Effector CD8-positive, alpha-beta T cell (primary cell): ENCODE measurements around the gene RBMS1.

ENCODE experiments used
- DNase-seq: peaks from one replicate; lab custom pipeline; 2025; lab: John Stamatoyannopoulos, UW

The RBMS1 gene

DNA sequence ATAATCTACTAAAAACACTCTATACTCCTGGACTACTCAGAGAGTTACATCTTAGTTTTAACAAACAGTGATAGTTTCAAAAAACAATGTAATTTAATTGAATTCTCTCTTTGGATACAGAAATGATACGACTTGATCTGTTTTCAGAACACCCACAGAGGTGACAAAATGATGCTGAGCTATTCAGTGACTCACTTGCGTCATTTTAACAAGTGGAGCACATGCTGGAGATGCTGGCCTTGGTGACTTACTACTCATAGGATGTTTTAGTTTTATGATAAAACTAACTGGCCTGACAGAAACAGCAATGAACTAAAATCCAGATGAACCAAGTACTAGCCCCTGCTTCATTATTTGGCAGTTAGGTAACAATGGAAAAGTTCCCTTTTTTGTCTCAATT, 192.2 kb downstream of the RBMS1 start:
- no peak for DNase-seq

DNA sequence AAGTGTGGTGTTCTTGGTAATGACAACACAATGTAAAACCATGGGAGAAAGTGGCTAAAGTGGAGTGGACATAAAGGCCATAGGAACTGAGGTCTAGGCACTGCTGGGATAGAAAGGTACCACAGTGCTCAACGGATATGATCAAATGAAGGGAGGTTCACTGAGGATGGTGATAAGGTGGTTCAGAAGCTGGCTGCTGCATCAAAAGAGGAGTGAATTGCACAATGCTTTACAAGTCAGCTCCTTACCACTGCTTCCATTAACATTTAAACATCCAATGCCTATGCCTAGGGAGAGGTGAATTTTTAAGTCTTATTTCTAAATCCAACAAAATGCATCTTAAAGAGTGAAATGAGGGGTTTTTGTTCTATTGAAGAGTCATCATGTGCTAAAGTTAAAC, 193.4 kb downstream of the RBMS1 start:
- DNase-seq: no peak

DNA sequence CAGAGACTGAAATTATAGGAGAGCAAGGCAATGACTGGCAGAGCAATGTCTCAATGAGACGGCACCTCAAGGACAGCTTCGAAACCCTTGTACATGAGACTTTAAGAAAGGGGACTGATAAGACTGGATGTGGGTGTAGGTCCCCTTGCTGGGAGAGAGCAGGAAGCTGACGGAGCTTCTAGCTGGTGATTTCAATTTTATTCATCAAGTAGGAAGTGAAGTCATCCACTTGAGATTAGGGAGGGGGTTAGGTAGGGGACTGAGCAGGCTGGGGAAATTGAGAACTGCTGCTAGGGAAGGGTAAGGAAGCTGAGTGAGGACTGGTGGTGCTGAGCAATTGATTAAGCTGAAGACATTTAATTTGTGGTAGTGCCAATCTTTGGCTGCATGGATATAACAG, 194.1 kb downstream of the RBMS1 start:
- no peak for DNase-seq

DNA sequence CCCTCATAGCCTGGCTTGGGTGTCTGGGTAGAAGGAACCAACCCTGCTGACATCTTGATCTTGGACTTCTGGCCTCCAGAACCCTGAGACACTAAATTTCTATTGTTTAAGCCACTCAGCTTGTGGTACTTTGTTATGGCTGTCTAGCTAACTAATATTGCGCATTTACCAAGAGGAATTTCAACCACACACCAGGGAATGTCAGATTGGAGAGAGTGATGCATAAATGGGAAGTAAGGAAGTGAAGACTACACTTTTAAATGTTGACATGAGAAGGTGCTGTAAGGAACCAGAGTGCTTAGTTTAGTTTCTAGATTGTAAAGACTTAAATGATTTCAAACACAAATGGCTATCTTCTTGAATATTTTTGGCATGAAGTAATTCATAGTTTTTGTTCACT, 194.6 kb downstream of the RBMS1 start:
- DNase-seq: no peak

DNA sequence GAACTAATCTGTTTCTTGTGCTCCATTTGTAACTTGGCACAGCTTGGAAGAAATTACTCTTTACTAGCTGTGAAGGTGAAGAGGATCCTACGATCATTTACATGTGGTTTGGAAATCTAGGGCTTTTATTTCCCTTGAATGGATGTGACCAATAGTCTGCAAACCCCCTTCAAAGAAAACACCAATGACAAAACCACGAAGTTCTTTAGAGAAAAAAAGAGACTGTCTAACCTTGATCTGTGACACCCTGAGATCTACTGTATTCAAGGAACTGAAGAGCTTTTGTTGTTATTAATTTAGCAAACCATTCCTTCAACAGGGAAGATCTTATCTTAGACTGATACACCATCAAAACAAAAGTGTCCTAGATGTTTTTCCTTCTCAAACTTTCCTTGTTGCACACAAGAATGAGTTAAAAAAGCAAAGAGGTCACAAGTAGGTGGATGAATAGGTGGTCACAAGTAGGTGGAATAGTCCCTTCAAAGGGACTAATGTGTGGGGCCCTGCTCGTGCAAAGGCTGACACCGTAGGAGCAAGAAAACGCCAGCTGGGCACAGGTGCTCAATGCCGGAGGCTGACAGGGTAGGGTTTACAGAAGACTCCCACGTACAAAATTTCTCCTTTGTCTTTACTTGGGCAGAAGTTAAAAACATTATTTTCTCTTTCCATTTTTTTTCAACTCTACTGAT, 197.9 kb downstream of the RBMS1 start:
- no peak for DNase-seq

DNA sequence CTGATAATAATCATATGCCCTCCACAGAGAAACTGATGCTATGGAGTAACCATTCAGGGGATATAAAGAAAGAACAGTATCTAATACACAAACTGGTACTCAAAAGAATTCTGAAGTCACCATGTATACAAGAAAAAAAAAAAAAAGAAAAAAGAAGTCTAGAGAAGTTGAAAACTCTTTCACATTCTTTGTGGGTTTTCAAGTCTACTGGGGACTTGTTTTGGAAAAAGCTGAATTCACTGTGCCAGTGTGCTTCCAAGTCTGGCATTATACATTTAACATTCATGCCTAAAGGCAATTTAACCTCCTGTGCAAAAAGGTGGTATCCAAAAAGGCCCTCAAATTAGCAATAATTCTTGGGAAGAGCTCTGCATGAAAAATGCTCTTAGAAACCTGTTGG, 198.7 kb downstream of the RBMS1 start:
- no peak for DNase-seq

DNA sequence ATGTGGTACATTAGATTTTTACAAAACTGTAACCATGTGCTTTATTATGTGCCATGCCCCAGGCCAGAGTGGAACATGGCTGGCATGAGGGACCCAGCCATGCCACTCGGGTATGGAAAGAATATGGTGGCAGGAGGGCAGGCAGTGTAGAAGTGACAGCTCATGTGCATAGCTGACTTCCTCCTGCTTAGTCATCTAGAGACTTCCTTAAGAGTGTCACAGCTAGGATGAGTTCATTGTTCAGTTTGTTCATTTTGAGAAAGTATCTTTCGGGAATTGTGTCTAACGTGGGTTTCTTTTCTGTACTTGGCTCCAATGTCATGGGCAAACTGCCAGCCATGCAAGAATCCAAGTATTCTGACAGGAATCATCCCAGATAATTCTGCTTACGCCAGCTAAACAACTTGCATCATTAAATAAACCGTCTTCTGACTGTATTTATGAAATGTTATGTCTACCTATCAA, 199.2 kb downstream of the RBMS1 start:
- no peak for DNase-seq

DNA sequence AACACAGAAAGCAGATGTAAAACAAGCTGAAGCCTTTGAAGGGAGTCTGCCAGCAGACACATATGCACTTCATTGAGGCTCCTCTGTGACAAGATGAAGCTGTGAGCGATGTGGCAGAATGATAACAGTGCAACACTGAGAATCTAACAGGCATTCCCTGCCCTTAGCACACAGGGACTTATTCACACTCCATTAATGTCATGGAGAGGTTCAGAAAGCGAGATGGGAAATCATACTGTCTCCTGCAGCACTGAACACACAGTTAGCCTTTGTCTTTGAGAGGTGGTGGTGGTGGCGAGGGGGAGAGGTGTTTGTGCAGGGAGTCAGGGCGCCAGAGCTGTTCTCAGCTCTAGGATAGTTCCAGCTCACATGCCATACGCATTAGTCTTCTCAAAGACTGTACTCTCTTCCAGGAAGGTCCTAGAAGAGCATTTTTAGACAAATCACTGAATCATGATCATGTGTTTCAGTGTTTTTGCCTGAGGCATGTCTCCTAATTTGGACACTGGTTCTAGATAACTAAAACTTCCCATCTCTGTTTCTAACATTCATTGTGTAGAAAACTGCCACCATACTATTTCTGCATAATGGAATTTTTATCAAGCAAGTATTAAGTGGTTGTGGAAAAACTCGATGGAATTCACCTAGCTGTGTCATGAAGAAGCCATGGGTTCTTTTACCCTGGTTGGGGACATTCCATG, 200.1 kb downstream of the RBMS1 start:
- DNase-seq: no peak

DNA sequence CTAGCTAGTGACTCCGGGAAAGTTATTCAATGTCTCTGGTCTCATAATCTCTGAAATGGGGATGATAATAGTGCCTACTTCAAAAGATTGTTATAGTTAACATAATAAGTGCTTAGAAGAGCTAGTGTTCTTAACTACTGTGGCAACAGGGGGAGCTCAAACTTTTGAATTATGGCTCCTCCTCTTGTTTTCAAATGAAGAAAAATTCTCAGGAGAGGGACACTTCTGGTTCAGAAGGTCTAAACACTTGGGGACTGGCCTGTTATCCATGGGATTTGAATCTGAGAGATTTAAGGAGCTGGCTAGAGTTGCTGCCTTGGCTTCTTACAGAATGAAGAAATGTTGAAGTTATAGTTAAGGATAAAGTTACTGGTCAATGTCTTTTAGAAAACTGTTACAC, 201.4 kb downstream of the RBMS1 start:
- no peak for DNase-seq

DNA sequence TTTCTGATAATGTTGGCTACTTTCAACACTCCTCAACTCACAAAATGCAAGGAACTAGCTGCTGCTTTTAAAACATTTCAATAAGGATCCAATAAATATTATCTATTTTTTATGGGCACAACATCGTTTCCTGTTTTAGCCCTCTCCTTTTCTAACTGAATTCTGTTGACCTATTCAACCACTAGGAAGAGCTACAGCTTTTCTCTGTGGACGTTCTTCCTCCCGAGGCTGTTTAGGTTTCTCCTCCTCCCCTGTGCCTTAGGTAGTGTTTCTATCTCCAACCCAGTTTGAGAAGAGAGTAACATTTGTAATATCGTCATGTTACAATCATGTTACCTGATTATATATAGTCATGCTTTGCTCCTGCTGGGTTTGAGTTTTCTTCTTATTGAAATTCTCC, 202.2 kb downstream of the RBMS1 start:
- DNase-seq: no peak

DNA sequence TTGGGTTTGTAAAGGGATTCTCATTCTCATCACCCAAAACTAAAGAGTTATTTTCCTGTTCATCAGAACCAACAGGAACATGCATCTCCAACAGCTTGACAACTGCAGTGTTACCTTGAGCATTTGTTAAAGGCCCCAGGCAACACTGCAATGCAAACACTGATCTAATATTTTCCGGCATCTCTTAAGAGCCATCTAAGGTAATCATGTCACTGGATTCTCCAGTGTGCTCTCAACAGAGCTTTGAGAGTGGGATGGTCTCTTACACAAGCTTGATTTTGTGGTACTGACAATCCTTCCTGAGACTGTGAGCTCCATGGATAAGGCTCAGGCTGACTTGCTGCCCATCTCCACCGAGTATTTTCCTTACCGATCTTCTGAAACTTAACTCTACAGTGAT, 203.0 kb downstream of the RBMS1 start:
- DNase-seq: no peak

DNA sequence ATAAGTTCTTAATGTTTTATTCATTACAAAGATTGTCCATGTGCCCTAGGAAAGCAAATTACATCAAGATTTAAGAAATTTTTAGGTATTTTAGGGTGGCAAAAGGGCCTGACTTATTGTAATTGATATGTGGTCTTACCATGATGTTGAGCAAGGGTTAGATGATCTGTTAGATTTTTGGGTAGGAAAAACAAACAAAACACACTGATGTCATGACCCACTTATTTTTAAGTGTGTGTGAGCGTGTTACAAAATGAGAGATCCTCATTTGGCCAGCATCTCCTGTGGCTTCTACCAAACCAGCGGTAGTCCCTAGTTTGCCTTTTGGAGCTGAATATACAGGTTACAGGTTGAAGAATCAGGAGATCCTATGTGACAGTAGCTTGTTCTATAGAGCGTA, 203.8 kb downstream of the RBMS1 start:
- DNase-seq: no peak

DNA sequence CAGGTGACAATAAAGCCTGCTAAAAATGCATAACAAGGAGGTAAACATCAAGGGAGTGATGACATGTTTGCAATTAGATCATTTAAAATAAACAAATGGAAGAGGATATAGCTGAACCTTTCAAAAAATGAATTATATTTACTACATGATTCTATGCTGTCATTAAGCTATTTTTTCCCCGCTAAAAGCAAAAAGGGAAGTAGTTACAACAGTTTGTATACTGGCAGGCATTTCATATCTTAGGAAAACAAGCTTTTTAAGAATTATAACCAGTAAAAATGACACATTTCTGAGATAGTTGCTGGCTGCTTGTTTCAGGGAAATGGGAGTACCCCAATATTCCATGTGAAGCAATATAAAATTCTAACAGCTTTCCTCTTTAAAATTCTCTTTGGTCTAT, 204.5 kb downstream of the RBMS1 start:
- DNase-seq: no peak

DNA sequence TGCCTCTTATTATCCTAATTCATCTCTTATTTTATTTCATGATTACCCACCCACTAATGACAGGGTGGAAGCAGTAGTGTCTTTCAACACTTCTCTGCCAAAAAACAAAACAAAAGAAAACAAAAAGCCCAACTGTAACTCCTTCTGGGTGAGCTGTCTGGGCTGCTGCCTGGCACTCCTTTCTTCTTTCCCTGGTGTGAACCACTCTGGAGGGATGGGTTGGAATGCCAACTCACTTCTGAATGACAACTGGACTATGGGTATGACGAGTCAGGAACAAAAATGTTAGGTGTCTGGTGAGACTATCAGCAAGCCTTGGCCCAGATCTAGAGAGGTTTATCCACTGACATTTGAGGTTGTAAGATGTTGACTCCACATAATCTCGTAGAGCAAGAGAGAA, 205.3 kb downstream of the RBMS1 start:
- no peak for DNase-seq

DNA sequence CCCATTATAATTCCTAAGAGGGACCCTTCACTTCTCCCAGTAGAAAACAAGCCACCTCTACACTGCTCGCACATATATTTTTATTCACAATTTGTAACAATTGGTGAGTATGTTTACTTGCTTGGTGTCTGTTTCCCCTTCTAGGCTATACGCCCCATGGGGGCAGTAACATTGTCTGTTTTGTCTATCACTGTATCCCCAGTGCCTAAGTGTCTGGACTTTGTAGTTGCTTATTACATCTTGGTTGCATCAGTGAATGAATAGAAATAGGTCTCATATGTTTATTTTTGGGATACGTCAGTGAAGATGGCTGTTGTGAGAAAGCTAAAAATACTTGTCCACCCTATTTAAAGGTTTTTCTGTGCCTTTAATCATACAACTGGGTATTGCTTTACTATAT, 206.1 kb downstream of the RBMS1 start:
- DNase-seq: no peak

DNA sequence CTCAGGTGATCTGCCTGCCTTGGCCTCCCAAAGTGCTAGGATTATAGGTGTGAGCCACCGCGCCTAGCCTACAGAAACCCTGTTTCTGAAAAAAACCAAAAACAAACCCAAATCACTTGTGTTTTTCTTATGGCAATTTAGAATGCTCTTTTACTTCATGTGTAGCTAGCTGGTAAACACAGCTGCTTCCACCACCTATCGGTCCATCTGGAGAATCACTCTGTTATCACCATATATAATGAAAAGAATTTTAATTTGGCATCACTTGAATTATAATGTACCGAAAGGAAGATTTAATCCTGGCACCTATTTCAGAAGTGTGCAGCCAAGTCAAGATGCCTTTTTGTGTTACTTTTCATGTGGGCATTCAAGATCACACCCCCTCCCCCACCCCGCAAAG, 207.1 kb downstream of the RBMS1 start:
- no peak for DNase-seq

DNA sequence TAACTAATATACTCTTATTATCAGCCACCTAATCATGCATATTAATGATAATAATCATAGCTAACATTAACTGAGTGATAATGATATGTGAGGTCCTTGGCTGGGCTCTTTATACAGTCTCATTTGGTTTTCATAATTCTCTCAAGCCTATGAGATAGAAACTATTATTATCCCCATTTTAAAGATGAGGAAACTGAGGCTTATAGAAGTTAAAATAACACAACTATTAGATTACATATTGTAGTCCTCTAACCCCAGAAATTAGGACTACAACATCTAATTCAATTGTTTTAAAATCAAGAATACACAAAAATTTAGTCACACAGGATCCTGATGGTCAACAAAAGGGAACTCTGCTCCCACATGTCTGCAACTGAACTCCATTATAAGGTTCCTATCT, 209.9 kb downstream of the RBMS1 start:
- DNase-seq: no peak

DNA sequence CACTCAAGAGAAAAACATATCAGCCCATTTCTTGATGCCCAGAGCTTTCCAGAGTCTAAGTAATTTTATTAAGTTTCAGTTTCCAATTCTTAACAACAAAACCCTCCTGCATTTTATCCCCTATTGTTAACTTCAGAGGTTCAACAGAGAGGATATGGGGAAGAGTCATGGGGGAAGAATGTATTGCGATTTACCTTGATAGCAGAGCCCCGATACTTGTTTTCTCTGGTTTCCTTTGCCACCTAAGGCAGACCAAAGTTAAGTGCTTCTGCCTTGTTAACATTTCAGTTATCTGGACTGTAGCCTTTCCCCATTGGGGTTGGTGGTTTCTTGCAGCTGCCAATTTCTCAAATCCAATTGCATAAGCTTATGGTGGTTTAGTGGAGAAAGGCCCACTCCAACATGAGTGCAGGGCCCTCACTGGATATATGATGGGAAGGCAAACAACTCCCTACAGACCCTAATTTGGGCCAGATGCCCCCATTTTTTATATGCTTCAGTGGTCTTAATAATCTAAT, 211.5 kb downstream of the RBMS1 start:
- no peak for DNase-seq

DNA sequence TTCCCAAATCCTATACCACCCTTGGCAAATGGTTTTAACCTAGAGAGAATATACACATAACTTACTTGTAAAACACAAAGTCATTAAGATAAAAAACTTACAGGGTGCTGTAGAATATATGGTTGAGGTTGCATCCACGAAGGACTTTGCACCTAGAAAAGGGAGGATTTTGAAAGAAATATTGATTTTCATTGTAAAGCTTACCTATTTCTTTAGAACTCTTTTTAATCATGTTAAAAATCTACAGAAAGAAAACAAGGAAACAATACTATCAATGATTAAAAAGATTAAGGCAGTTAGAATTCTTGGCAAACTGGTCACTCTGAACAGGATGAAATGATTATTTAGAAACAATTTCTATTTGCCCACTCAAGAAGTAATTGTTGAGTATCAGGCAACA, 212.4 kb downstream of the RBMS1 start:
- no peak for DNase-seq

DNA sequence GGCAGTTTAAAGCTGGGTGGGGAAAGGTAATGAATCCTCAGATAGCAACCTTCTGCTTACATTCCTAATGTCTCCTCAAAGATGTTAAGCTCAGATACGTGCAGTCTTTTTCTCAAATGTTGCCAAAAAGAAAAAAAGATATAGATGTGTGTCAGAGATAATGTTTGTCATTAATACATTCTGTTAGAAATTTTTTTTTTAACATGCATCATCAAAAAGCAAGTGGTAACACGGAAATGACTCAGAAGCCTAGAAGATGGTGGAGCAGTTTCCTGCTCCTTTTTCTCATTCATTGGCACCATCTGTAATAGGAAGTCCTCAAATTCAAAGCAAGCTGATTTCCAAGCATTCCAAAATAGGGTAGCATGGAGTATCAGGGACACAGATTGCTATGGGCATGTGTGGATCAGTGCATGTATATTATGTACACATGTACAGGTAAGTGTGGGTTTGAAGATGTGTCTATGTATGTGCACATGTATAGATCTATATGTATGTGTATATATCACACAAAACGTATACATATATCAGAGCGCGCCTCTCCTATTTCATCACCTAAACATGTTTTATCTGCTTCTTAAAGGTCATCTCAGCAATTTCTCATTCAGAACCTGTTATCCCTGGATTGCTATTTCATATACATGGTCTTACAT, 213.7 kb downstream of the RBMS1 start:
- DNase-seq: no peak

DNA sequence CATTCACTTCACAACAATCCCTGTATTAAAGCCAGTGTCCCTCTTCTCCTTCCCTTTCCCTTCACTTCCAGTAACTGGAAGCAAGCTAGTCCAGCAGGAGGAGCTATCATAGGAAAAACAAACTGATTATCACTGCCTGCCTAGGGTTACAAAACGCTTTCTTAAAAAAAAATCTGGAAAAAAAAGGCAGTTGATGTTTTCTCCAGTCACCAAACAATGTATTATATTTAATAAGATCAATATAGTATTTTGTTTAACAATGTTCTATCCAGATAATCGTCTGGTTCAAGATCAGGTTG, 214.8 kb downstream of the RBMS1 start:
- DNase-seq: no peak

DNA sequence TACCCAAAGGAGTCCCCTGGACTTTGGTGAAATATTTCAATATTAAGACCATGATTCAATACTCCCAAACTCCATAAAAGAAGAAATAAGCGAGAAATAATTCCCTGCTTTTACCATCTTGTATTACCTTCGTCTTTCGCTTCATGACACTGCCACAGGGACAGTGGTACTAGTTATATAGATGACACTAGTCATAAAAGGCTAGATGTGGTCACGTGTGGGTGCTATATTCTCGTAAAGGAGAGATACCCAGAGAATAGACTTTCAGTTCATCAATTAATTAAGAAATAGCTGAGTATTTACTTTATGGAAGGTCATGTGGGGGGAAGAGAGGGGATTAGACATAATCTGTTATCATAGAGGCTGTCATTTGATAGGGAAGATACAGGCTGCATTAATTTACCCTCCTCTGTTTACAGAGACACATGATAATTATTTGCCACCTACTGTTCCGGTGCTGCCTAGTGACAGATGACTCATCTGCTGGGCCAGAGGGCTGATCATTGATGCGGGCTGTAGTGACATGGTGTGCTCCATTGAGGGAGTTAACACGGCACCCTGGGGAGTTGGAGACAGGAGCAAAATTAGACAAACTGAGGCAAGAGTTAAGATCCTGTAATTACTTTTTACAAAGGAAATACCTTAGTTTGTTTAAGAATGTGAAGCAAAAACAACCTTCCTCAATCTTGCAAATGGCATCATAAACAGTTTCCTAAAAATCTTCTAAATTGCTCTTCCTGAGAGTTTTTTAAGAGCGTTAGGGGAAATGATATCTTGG, 215.3 kb downstream of the RBMS1 start:
- DNase-seq: no peak

DNA sequence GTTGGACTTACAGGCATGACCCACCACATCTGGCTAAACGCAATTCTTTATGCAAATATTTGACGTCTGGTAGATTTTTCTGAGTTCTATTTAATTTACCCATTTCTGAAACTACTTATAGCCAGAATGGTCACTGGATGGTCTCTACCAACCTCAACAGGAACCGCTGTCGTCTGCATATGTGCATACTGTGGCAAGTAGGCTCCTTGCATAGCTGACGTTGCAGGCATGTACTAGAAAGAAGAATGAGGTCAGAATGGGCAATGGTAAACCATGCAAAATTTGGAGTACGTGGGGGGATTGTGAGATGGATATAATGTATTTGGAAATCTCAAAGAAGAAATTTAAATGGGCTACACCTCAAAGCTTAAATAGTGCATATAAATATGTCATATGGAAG, 216.5 kb downstream of the RBMS1 start:
- DNase-seq: no peak
